ENCODE measurements around the gene ECHS1. TPM values are rescaled to one million over a fixed set of nuclear protein-coding genes. Genes with fewer than 3 reads are reported as not detected.

The ECHS1 gene
- total and polyA plus RNA-seq, 2 experiments from 2014 or later: 92.1 to 127 TPM

GRCh38 chr10:133329491-133330202 is 43.5 kb downstream of the ECHS1 start:
- TF ChIP-seq STAT1 (IDR thresholded peaks at IDR 0.05; ENCODE audit: unreplicated experiment): no peak
- peak; percentile 6 for TF ChIP-seq EZH2 (IDR thresholded peaks at IDR 0.05; ENCODE audit: low read depth, unreplicated experiment)
- TF ChIP-seq CTCF (conservative IDR thresholded peaks at IDR 0.05; ENCODE audit: low read depth in 2 of 2): peak; percentile 90 to 95
- Histone ChIP-seq H3K4me2 (peak overlapping the region; percentile 80), H3K27ac (ENCODE audit: low read depth) (no peak overlapping the region), H3K9me2 (ENCODE audit: insufficient read depth) (no peaks in the 10 kb centered on the region), H4K20me1 (replicated peaks; ENCODE audit: insufficient read depth) (no peaks in the 10 kb centered on the region), H3K36me3 (ENCODE audit: insufficient read depth) (no peaks in the 10 kb centered on the region), H3K27me3 (ENCODE audit: insufficient read depth) (peaks cover 88% of the 10 kb centered on the region), H3K79me2 (replicated peaks; ENCODE audit: insufficient read depth) (no peaks in the 10 kb centered on the region), H3K4me1 (ENCODE audit: insufficient read depth) (peaks cover 17% of the 10 kb centered on the region), H3K4me3 (peak overlapping the region; percentile 47), H3F3A (replicated peaks; ENCODE audit: low read depth) (0 out of 2 replicates have a peak, but pooled peaks cover 8% of the 10 kb centered on the region), H2AFZ (no peak overlapping the region)
- Mint-ChIP-seq H3K4me1 (peaks cover 19% of the 10 kb centered on the region), H3K4me3 (peak overlapping the region; percentile 55), H3K36me3 (ENCODE audit: low read depth) (no peaks in the 10 kb centered on the region; the same call in 1 of the 3 replicates), H3K9me3 (peaks cover 19% of the 10 kb centered on the region), H3K27ac (no peak overlapping the region), H3K27me3 (ENCODE audit: insufficient read depth, low read depth, poor library complexity) (peaks cover 78% of the 10 kb centered on the region)
- DNase-seq (ENCODE audit: low spot score) (peak; percentile 93), ATAC-seq (peak; percentile 72)

GRCh38 chr10:133328358-133329343 is 44.5 kb downstream of the ECHS1 start:
- TF ChIP-seq ETS1 (IDR thresholded peaks at IDR 0.05): no peak
- no peak for TF ChIP-seq NANOG (IDR thresholded peaks at IDR 0.05; ENCODE audit: borderline replicate concordance)
- no peak overlapping the region for H3K4me3 ChIP-seq
- DNase-seq (ENCODE audit: low spot score): no peak
- no peaks in the 10 kb centered on the region for H3K36me3 ChIP-seq (ENCODE audit: insufficient read depth)
- no peak overlapping the region for H2AFZ ChIP-seq
- no peaks in the 10 kb centered on the region for H4K20me1 ChIP-seq (replicated peaks; ENCODE audit: insufficient read depth)
- peaks cover 84% of the 10 kb centered on the region for H3K27me3 ChIP-seq (ENCODE audit: insufficient read depth)
- H3F3A ChIP-seq (replicated peaks; ENCODE audit: low read depth): 0 out of 2 replicates have a peak, but pooled peaks cover 8% of the 10 kb centered on the region
- Mint-ChIP-seq H3K4me1 (peaks cover 19% of the 10 kb centered on the region), H3K4me3 (peak overlapping the region; percentile 55; the same call in 1 of the 3 replicates), H3K27me3 (ENCODE audit: insufficient read depth, low read depth, poor library complexity) (peaks cover 76% of the 10 kb centered on the region), H3K9me3 (peaks cover 16% of the 10 kb centered on the region), H3K36me3 (ENCODE audit: low read depth) (no peaks in the 10 kb centered on the region; the same call in 2 of the 3 replicates), H3K27ac (no peak overlapping the region)
- peak overlapping the region; percentile 80; the same call in 1 of the 2 replicates for H3K4me2 ChIP-seq
- H3K27ac ChIP-seq (ENCODE audit: low read depth): no peak overlapping the region
- peaks cover 17% of the 10 kb centered on the region for H3K4me1 ChIP-seq (ENCODE audit: insufficient read depth)
- H3K9me2 ChIP-seq (ENCODE audit: insufficient read depth): no peaks in the 10 kb centered on the region
- ATAC-seq: no peak
- H3K79me2 ChIP-seq (replicated peaks; ENCODE audit: insufficient read depth): no peaks in the 10 kb centered on the region

Data from GM23338 (cell line).